ENCODE results near the gene XRRA1.
"Not testable (repeated sequence)": the region's sequence is repeated elsewhere in the genome, so short reads cannot be mapped to it uniquely, and the experiment has no call there.

XRRA1 gene, protein sequence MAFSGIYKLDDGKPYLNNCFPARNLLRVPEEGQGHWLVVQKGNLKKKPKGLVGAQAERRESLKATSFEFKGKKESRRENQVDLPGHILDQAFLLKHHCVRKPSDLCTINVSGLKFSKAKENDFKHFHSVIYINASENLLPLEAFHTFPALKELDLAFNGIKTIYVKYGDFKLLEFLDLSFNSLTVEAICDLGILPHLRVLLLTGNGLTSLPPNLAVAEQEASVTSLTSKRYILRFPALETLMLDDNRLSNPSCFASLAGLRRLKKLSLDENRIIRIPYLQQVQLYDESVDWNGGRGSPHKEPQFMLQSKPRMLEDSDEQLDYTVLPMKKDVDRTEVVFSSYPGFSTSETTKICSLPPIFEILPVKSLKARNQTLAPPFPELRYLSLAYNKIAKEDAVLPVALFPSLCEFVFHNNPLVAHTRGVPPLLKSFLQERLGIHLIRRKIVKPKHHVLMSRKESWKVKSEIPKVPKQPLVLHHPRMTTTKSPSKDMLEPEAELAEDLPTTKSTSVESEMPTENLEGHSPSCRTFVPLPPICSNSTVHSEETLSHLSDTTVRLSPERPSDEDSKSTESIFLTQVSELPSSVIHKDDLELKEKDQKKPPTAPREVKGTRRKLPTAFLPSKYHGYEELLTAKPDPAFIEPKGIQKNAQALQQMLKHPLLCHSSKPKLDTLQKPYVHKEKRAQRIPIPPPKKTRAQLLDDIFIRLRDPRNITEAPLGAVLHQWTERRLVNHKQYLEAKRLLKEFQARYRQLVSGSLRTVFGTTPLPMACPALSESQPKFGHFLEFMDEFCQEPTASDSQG

DNA sequence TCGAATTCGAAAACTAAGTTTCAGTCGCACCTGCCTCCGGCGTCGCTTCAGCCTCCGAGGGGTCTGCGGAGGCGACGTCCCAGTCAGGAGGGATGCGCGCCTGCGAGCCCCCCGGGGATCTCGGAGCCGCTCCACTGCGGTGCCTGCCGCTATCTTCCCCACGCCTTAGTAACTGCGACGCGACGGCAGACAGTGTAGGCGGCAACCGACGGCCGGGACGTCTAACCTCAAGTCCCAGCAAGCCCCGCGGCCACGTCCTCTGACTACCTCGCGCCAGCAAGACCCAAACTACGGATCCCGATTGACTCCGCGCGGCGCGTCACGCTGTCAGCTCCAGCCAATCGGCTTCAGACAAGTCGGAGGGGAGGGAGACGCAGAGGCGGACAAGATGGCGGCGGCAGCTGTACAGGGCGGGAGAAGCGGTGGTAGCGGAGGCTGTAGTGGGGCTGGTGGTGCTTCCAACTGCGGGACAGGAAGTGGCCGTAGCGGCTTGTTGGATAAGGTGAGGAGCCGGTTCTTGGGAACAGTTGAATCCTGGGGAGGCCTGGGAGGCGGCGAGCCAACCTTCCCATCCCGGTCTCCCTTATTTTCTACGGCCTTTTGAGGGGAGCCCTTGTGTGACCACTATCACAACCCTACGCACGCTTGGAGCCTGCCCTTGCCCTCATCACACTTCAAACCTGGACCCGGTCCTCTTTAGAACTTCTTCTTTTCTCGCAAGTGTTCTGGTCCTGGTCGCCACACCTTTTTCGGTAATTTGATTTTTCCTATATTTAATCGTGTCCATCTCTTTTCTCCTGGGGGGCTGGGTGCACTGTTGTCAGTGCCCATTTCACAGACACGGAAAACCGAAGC is at the start of gene XRRA1, which contains the start of gene SPCS2:
XRRA1 (minus strand) TSS at position 194 of the 855 bp plus-strand sequence. CDS start 8,213 bp downstream, outside the sequence.
SPCS2 (plus strand) TSS at position 369 of the 855 bp plus-strand sequence; CDS start at position 389, 20 bp downstream.
- DNase-seq, result peak; percentile 90

DNA sequence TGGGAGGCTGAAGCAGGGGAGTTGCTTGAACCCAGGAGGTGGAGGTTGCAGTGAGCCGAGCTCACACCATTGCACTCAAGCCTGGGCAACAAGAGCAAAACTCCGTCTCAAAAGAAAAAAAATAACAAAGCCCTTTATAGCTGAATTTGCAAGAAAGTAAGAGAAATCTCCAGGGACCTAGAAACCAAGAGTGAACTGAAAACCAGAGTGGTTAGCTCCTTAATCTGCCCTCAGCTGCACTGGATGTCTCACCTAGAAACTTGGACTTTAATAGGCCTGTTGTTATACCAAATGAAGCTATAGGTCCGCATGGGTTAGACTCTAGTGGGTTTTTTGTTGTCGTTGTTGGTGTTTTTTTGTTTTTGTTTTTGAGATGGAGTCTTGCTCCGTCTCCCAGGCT is 44.0 kb upstream of the XRRA1 start:
- DNase-seq, result no peak

DNA sequence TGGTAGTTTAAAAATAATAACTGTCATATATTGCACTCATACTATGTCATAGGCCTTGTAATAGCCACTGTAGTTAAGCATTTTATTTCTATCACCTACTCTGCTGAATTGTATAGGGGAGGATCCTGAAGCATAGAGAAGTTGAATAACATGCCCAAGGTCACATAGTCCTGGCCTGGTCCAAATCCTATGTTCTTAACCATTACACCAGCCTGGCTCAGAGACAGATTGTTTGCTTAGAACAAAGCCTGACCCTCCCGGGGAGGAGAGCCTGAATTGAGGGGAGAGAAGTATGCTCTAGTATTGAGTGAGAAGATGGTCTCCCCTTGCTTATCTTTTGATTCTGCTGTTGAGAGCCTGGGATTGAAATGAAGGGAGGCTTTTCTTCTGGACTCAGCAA is 42.0 kb upstream of the XRRA1 start:
- no peak for DNase-seq

GRCh38 chr11:74990150-74990549 is 41.3 kb upstream of the XRRA1 start:
- DNase-seq, result not testable (repeated sequence)

GRCh38 chr11:74989260-74989638 is 40.4 kb upstream of the XRRA1 start:
- no peak for DNase-seq

GRCh38 chr11:74988541-74989259 is 39.8 kb upstream of the XRRA1 start, which contains the start of gene NEU3:
NEU3 (plus strand) TSS chr11:74988933; CDS start chr11:74989061, 128 bp downstream.
- DNase-seq, result peak; percentile 50

- DNase-seq, result no peak
These were observed 35.8 kb upstream of the XRRA1 start for GRCh38 chr11:74984730-74985129.

GRCh38 chr11:74984070-74984469 is 35.2 kb upstream of the XRRA1 start:
- no peak for DNase-seq

- DNase-seq, result no peak
These were observed 33.0 kb upstream of the XRRA1 start for GRCh38 chr11:74981888-74982287.

DNA sequence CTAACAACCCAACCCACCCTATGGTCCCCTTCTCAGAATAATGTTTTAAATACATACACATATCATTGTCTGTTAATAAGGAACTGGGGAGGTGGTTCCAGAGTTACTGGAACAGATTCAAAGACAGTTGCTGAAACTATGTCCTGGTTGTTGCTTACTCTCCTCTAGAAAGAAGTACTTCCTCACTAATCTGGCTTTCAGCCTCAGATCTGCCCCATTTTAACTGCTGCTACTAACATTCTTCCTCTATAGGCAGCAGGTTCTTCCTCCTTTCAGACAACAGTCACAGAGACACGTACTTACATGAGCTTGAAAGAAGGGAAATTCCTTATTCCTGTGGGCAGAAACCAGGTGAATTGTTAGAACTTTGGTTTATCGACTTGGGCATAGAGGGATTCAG is 31.7 kb upstream of the XRRA1 start:
- no peak for DNase-seq

DNA sequence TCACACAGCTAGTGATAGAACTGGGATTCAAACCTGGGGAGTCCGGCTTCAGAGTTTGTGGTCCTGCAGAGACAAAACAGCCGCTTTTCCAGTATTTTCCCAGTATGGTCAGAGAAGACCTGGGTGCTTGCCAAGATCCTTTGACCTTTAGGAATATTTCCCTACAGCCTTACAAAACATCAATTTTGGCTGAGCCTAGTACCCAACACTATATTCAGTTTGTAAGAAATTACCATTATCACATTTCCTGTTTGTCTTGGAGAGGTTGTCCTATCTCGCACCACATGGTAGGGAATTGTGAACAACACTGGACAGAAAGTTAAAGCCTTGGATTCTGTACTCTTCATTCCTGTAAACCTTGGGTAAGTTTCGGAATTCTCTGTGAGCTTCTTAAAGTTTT is 29.1 kb upstream of the XRRA1 start:
- DNase-seq, result no peak

GRCh38 chr11:74971424-74971823 is 22.5 kb upstream of the XRRA1 start:
- DNase-seq, result no peak

- DNase-seq, result no peak
These were observed 22.0 kb upstream of the XRRA1 start for GRCh38 chr11:74970852-74971395.

DNA sequence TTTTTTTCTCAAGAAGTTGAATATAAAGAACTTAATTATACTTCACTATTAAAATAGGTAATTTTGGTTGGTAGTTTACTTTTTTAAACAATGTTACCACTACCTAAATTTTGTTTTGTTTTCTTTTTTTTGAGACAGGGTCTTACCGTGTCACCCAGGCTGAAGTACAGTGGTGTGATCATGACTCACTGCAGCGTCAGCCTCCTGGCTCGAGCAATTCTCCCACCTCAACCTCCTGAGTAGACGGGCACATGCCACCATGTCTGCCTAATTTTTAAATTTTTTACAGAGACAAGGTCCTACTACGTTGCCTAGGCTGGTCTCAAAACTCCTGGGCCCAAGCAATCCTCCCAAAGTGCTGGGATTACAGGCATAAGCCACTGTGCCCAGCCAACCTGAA is 17.8 kb upstream of the XRRA1 start:
- no peak for DNase-seq

GRCh38 chr11:74960128-74960527 is 11.2 kb upstream of the XRRA1 start:
- DNase-seq, result not testable (repeated sequence)

DNA sequence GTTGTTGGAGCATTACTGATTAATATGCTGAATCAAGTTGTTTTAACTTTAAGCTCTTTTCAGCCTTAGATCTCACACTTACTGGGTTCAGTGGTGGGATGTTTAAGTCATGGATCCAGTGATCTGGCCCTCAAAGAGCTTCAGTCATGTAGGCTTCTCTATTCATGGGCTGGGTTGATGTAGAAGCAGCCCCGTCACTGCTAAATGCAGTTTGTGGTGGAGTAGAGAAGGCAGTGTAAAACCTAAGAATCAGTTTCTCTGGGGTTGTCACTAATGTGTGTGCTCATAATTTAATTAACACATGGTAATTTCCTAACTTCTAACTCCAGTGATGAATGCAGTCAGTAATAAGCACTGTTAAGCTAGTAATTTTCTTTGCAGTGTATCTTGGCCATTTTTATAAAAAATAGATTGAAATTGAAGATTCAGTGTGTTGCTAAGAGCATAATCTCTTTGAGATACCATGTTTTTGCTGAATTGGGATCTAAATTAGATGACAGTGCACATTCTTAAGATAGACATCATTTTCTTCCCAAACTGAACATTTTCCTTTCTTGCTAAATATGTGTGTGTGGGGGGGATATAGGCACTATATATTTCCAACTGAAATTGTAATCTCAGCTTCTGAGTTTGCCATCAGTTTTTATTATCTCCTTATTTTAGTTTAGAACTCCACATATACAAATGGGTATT is 9.2 kb upstream of the XRRA1 start:
- no peak for DNase-seq

DNA sequence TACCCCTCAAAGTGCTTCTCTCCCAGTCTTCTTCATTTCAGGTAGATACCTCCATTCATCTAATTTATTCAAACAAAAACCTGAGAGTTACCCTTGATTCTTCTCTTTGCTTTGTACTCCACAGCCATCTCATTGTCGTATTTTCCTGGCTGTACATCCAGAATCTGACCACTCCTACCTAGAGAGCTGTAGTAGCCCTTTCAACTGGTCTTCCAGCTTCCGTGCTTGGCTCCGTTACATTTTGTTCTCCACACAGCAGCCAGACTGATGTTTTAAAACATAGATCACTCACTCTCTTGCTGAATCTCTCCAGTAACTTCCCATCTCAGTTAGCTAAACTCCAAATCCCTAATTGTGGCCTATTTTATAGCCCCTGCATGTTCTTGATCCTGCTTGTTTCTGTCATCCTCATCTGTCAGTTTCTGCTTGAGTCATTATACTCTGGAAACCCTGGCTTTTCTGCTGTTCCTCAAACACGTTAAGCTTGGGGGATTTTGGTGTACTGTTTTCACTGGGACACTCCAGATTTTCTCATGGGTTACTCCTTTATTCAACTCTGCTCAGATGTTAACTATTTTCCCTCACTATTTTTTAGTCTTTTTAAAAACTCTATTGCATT is 7.6 kb upstream of the XRRA1 start:
- DNase-seq, result no peak

DNA sequence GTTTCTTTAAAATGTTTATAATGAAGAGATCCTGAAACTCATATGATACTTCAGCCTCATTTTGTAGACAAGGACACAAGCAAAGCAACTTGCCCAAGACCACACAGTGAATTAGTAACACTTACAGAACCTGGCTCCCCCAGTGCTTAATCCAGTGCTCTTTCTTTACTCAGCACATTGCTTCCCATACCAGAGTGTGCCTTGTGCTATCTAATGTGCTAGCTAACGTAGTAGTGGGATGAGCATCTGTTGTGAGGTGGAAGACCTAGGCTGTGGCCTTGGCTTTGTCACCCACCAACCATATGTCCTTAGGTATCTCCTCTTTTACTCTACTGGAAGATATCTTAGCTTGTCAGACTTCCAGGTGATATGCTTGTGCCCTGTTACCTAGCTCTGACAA is 5.3 kb upstream of the XRRA1 start:
- DNase-seq, result no peak

DNA sequence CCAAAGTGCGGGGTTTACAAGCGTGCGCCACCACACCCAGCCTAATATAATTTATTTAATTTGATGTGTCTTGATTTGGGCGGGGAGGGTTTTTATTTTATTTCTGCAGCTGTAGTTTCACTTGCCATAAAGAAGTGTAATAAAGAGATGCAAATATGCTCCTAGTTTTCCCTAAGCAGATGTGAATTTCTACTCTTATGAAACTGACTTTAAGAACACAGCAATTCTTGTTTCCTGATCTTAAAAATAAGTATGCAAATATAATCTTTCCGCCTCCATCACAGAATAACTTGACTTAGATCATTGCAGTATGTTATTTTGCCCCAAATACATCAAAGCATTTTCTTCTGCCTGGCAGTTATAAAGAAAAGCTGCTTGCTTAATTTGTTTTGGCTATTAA is 4.6 kb upstream of the XRRA1 start:
- no peak for DNase-seq

- no peak for DNase-seq
These were observed 3.9 kb upstream of the XRRA1 start for GRCh38 chr11:74952752-74953151.

DNA sequence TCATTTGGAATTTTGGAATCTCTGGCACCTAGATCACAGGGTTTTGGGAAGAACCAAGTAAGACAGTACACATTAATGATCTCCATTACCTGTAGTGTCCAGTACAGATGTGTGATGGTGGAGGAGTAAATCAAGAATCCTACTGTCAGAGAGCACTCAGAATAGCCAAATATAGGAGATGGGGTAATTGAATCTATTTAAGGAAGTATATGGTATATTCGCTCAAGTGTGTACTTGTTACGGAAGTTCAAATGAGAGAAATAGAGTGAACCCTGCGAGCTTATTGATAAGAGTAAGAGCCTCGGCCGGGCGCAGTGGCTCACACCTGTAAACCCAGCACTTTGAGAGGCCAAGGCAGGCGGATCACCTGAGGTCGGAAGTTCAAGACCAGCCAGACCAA is 2.3 kb upstream of the XRRA1 start:
- no peak for DNase-seq
